Activated naive CD8-positive, alpha-beta T cell treated with anti-CD3 and anti-CD28 coated beads for 36 hours (primary cell): ENCODE data around the gene RAG1. TPM values are rescaled to one million over a fixed set of nuclear protein-coding genes. Genes with fewer than 3 reads are reported as not detected.
"Not testable (repeated sequence)": the region's sequence is repeated elsewhere in the genome, so short reads cannot be mapped to it uniquely, and the experiment has no call there.

Experiments used
- DNase-seq: peaks from one replicate; pipeline ENCODE4 v3.0.0; 2021
- H3K27ac Mint-ChIP-seq: one replicate; pipeline ENCODE4 v1.8.0; 2022; ENCODE audit warnings: mild to moderate bottlenecking, moderate library complexity, mixed read lengths
- H3K27me3 Mint-ChIP-seq: one replicate; pipeline ENCODE4 v1.8.0; 2022; ENCODE audit warnings: mild to moderate bottlenecking, mixed read lengths
- H3K36me3 Mint-ChIP-seq: one replicate; pipeline ENCODE4 v1.8.0; 2021; ENCODE audit warnings: mild to moderate bottlenecking, mixed read lengths
- H3K4me1 Mint-ChIP-seq: one replicate; pipeline ENCODE4 v1.8.0; 2021; ENCODE audit warnings: mixed read lengths
- H3K4me3 Mint-ChIP-seq: one replicate; pipeline ENCODE4 v1.8.0; 2022; ENCODE audit warnings: mild to moderate bottlenecking, moderate library complexity, mixed read lengths
- H3K9me3 Mint-ChIP-seq: one replicate; pipeline ENCODE4 v1.8.0; 2022; ENCODE audit warnings: mixed read lengths
- total RNA-seq, 2 experiments: library from RNA; stranded (reverse); gene quantifications; one replicate each; pipeline ENCODE4 v1.2.3, GENCODE V29; 2021

Gene RAG1
- total RNA-seq, result under 1 TPM; 0.38 to 0.43 TPM

DNA sequence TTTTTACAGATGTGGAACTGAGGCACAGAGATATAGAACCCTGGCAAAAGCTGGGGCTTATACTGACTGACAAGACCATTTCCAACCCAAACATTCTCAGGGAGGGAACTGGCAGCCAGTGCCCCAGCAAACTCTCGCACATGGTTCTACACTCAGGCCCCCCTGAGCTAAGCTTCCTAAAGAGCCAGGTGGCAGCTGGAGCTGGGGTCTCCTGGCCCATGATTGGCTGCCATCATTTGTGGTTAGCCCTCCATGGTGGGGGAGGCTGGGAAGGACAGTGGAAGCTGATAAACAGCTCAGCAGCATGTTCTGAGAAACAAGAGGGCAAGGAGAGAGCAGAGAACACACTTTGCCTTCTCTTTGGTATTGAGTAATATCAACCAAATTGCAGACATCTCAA is at the start of gene RAG1:
Gene RAG1 (plus strand): TSS at position 314 of the 400 bp plus-strand sequence. CDS start 5,298 bp downstream, outside the sequence.
- Mint-ChIP-seq H3K27me3 (peaks cover 59% of the 10 kb centered on the region), H3K27ac (no peak within 1 kb of the TSS), H3K4me3 (no peak within 1 kb of the TSS), H3K4me1 (peaks cover 5% of the 10 kb centered on the region), H3K9me3 (no peaks in the 10 kb centered on the region), H3K36me3 (no peaks in the 10 kb centered on the region)
- DNase-seq, result no peak

DNA sequence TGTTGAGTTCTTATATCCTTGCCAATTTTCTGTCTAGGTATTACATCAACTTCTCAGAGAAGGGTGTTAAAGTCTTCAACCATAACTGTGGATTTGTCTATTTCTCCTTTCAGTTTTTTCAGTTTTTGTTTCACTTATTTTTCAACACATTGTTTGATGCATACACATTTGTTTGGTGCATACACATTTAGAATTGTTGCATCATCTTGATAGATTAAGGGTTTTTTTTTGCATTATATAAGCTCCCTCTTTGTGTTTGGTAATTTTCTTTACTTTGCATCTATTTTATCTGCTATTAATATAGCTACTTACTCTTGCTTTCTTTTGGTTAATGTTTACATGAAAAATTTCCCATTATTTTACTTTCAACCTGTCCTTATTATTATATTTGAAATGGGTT is 37.0 kb upstream of the RAG1 start:
- Mint-ChIP-seq H3K27me3 (peaks cover 8% of the 10 kb centered on the region), H3K36me3 (no peaks in the 10 kb centered on the region), H3K4me1 (no peaks in the 10 kb centered on the region), H3K27ac (no peak overlapping the region), H3K9me3 (no peaks in the 10 kb centered on the region), H3K4me3 (no peak overlapping the region)
- no peak for DNase-seq

- Mint-ChIP-seq H3K36me3 (no peaks in the 10 kb centered on the region), H3K4me1 (no peaks in the 10 kb centered on the region), H3K9me3 (no peaks in the 10 kb centered on the region), H3K27ac (no peak overlapping the region), H3K27me3 (peaks cover 4% of the 10 kb centered on the region), H3K4me3 (no peak overlapping the region)
- DNase-seq, result no peak
Measured at GRCh38 chr11:36532941-36533601, 34.7 kb upstream of the RAG1 start.

DNA sequence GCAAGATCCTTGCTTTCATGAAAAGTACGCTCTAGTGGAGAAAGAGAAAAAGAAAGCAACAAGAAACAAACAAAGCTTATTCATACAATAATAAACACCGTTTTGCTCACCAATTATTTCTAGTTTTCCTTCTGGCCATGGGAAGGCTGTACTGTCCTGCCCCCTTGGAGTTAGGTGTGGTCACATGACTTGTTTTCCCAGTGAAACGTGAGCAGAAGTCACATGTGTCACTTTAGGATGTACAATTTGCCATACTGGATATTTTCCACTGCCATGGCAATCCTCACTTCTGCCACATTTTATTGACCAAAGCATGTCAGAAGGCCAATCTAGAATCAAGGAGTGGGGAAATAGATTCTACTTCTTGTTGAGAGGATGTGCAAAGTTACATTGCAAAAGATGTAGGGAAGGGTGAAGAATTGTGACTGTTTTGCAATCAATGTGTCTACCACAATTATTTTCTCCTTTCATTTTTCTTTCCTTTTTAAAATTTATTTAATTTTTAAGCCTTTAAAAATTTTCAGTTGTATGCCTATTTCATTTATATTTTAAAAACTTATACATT is 33.4 kb upstream of the RAG1 start:
- no peaks in the 10 kb centered on the region for H3K4me1 Mint-ChIP-seq
- H3K4me3 Mint-ChIP-seq, result no peak overlapping the region
- H3K9me3 Mint-ChIP-seq, result no peaks in the 10 kb centered on the region
- no peaks in the 10 kb centered on the region for H3K36me3 Mint-ChIP-seq
- no peaks in the 10 kb centered on the region for H3K27me3 Mint-ChIP-seq
- H3K27ac Mint-ChIP-seq, result no peak overlapping the region
- DNase-seq, result no peak

GRCh38 chr11:36540998-36541397 is 26.8 kb upstream of the RAG1 start:
- no peaks in the 10 kb centered on the region for H3K36me3 Mint-ChIP-seq
- no peak overlapping the region for H3K27ac Mint-ChIP-seq
- H3K4me3 Mint-ChIP-seq, result no peak overlapping the region
- no peaks in the 10 kb centered on the region for H3K4me1 Mint-ChIP-seq
- H3K9me3 Mint-ChIP-seq, result no peaks in the 10 kb centered on the region
- peak; percentile 14 for DNase-seq
- H3K27me3 Mint-ChIP-seq, result peaks cover 4% of the 10 kb centered on the region

DNA sequence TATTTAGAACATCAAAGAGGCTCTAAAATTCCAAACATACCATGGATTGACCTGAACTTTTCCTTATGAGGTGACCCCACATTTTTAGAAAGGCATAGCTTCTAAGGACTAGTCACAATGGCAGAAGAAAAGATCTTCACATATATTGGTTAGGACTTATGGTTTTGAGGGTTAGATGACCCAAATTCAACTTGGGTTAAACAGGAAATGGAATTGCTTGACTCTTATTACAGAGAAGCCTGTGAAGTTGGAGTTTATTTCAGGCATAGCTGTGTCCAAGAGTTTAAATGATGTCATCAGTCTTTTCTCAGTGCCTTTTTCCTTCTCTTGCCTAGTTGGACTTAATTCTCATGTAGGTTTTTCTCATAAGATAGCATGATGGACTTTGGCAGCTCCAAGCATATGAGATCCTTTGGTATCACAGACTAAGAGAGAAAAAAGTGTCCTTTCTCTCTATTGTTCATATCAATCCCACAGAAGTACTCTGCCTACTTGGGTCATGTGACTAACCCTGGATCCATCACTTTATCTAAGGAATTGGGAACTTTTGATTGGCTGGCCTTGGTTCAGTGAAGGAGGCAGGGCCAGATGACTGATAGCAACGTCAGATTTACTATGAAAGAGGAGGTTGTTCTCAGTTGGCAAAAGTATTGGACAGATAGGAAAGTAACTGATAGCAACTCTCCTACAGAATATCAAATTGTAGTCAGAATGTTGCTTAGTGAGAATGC is 17.3 kb upstream of the RAG1 start:
- DNase-seq, result no peak
- no peaks in the 10 kb centered on the region for H3K4me1 Mint-ChIP-seq
- no peak overlapping the region for H3K27ac Mint-ChIP-seq
- H3K4me3 Mint-ChIP-seq, result no peak overlapping the region
- no peaks in the 10 kb centered on the region for H3K36me3 Mint-ChIP-seq
- H3K9me3 Mint-ChIP-seq, result peaks cover 13% of the 10 kb centered on the region
- peaks cover 21% of the 10 kb centered on the region for H3K27me3 Mint-ChIP-seq

GRCh38 chr11:36557390-36557789 is 10.4 kb upstream of the RAG1 start:
- H3K27ac Mint-ChIP-seq, H3K4me3 Mint-ChIP-seq, H3K36me3 Mint-ChIP-seq, H3K27me3 Mint-ChIP-seq, DNase-seq: not testable (repeated sequence)
- peaks cover 14% of the 10 kb centered on the region for H3K9me3 Mint-ChIP-seq
- H3K4me1 Mint-ChIP-seq, result peaks cover 18% of the 10 kb centered on the region

DNA sequence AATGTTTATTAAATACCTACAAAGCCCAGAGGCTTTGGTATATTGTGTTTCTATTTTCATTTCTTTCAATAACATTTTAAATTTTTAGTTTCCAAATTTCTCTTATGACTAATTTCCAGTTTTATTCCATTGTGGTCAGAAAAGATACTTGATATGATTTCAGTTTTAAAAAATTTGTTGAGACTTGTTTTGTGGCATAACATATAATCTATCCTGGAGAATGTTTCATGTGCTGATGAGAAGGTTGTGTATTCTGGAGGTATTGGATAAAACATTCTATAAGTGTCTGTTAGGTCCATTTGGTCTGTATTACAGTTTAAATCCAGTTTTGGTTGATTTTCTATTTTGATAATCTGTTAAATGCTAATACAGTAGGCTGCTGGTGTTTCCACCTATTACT is 9.8 kb upstream of the RAG1 start:
- H3K27me3 Mint-ChIP-seq, result peaks cover 7% of the 10 kb centered on the region
- H3K27ac Mint-ChIP-seq, result peak overlapping the region; percentile 22
- H3K36me3 Mint-ChIP-seq, result peaks cover 3% of the 10 kb centered on the region
- H3K4me1 Mint-ChIP-seq, result peaks cover 18% of the 10 kb centered on the region
- peaks cover 14% of the 10 kb centered on the region for H3K9me3 Mint-ChIP-seq
- no peak for DNase-seq
- no peak overlapping the region for H3K4me3 Mint-ChIP-seq

DNA sequence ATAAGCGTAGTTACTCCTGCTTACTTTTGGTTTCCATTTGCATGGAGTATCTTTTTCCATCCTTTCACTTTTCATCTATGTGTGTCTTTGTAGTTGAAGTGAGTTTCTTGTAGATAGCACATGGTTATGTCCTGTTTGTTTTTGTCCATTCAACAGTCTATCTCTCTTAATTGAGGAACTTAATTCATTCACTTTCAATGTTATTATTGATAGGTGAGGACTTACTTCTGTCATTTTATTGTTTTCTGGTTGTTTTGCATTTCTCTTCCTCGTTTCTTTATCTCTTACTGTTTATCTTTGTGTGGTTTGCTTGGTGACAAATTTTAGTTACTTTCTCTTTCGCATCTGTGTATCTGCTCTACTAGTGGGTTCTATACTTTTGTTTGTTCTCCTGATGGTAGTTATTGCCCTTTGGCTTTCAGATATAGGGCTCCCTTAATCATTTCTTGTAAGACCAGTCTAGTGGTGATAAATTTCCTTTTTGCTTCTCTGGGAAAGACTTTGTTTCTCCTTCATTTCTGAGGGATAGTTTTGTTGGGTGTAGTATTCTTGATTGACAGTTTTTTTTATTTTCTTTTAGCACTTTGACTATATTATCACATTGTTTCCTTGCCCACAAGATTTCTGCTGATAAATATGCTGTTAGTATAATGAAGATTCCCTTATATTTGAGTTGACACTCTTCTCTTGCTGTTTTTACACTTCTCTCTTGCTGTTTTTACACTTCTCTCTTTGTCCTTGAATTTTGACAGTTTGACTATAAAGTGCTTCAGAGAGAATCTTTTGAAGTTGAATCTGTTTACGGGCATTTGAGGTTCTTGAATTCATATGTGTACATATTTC is 9.0 kb upstream of the RAG1 start:
- H3K4me1 Mint-ChIP-seq, result peaks cover 18% of the 10 kb centered on the region
- H3K27me3 Mint-ChIP-seq, result peaks cover 7% of the 10 kb centered on the region
- H3K9me3 Mint-ChIP-seq, result peaks cover 14% of the 10 kb centered on the region
- no peak for DNase-seq
- peak overlapping the region; percentile 30 for H3K4me3 Mint-ChIP-seq
- peak overlapping the region; percentile 76 for H3K27ac Mint-ChIP-seq
- H3K36me3 Mint-ChIP-seq, result peaks cover 3% of the 10 kb centered on the region

- Mint-ChIP-seq H3K36me3 (peaks cover 3% of the 10 kb centered on the region), H3K27me3 (peaks cover 43% of the 10 kb centered on the region)
- DNase-seq, result peak; percentile 26
Measured at GRCh38 chr11:36564376-36565030, 3.3 kb upstream of the RAG1 start.

DNA sequence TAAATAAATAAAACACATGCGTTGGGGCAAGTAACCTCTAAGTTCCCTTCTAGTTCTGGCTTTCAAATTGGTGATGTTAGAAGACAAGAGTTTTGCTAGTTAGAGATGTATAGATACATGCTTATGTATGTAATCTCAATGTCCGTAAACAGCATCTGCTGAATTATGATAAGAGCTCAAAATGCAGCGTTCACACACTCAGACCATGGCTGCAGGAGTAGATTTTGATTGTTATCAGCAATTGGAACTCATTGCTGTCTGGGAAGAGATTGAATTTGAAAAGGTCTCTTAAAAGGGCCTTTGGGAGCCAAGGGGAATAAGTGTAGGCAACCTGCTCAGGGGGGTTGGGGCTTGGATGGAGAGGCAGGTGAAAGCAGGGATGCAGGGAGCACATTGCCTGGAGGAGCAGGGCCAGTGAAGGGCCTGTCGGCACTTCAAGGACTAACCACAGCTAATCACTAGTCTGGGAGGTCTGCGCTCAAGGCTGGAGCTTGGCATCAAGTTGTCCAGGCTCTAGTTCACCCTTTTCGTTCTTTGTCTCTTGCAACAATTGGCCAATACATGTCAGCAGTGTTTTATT is 2.7 kb upstream of the RAG1 start:
- DNase-seq, result no peak
- Mint-ChIP-seq H3K4me1 (peaks cover 5% of the 10 kb centered on the region), H3K9me3 (peaks cover under 1% of the 10 kb centered on the region), H3K36me3 (peaks cover under 1% of the 10 kb centered on the region), H3K27ac (no peak overlapping the region), H3K27me3 (peaks cover 39% of the 10 kb centered on the region), H3K4me3 (no peak overlapping the region)

More at GRCh38 chr11:36564376-36565030, 3.3 kb upstream of the RAG1 start:
- Mint-ChIP-seq H3K9me3 (peaks cover 6% of the 10 kb centered on the region), H3K4me1 (peaks cover 5% of the 10 kb centered on the region), H3K4me3 (peak overlapping the region; percentile 54), H3K27ac (no peak overlapping the region)

- DNase-seq, result no peak
- Mint-ChIP-seq H3K4me1 (peaks cover 5% of the 10 kb centered on the region), H3K36me3 (no peaks in the 10 kb centered on the region), H3K27me3 (peaks cover 47% of the 10 kb centered on the region), H3K27ac (no peak overlapping the region), H3K4me3 (no peak overlapping the region), H3K9me3 (no peaks in the 10 kb centered on the region)
Measured at GRCh38 chr11:36566407-36567053, 1.3 kb upstream of the RAG1 start.

DNA sequence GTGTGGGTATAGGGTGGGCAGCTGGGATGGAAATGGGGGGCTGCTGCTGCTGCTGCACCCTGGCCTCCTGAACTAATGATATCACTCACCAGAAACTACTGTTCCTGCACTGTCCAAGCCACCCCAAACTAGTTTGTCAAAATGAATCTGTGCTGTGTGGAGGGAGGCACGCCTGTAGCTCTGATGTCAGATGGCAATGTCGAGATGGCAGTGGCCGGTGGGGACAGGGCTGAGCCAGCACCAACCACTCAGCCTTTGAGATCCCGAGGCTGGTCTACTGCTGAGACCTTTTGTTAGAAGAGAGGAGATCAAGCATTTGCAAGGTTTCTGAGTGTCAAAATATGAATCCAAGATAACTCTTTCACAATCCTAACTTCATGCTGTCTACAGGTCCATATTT is 1.3 kb downstream of the RAG1 start:
- no peak overlapping the region for H3K27ac Mint-ChIP-seq

DNA sequence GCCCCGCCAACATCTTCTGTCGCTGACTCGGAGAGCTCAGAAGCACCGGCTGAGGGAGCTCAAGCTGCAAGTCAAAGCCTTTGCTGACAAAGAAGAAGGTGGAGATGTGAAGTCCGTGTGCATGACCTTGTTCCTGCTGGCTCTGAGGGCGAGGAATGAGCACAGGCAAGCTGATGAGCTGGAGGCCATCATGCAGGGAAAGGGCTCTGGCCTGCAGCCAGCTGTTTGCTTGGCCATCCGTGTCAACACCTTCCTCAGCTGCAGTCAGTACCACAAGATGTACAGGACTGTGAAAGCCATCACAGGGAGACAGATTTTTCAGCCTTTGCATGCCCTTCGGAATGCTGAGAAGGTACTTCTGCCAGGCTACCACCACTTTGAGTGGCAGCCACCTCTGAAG is 6.7 kb downstream of the RAG1 start:
- Mint-ChIP-seq H3K4me1 (no peaks in the 10 kb centered on the region), H3K9me3 (no peaks in the 10 kb centered on the region), H3K27me3 (peaks cover 33% of the 10 kb centered on the region), H3K27ac (no peak overlapping the region), H3K36me3 (no peaks in the 10 kb centered on the region), H3K4me3 (no peak overlapping the region)
- no peak for DNase-seq

More for the DNA sequence above, 1.3 kb downstream of the RAG1 start:
- Mint-ChIP-seq H3K4me3 (no peak overlapping the region), H3K36me3 (no peaks in the 10 kb centered on the region), H3K27me3 (peaks cover 62% of the 10 kb centered on the region), H3K4me1 (peaks cover 5% of the 10 kb centered on the region), H3K9me3 (no peaks in the 10 kb centered on the region)
- DNase-seq, result no peak
